ENCODE measurements around the gene ODF2L. TPM values are rescaled to one million over a fixed set of nuclear protein-coding genes. Genes with fewer than 3 reads are reported as not detected.

The ODF2L gene, protein sequence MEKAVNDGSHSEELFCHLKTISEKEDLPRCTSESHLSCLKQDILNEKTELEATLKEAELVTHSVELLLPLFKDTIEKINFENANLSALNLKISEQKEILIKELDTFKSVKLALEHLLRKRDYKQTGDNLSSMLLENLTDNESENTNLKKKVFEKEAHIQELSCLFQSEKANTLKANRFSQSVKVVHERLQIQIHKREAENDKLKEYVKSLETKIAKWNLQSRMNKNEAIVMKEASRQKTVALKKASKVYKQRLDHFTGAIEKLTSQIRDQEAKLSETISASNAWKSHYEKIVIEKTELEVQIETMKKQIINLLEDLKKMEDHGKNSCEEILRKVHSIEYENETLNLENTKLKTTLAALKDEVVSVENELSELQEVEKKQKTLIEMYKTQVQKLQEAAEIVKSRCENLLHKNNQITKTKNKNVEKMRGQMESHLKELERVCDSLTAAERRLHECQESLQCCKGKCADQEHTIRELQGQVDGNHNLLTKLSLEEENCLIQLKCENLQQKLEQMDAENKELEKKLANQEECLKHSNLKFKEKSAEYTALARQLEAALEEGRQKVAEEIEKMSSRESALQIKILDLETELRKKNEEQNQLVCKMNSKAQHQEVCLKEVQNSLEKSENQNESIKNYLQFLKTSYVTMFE
- total RNA-seq (1 to 10 TPM; 4.2 to 6.2 TPM), polyA plus RNA-seq (1 to 10 TPM; 3.0 to 6.5 TPM)

DNA sequence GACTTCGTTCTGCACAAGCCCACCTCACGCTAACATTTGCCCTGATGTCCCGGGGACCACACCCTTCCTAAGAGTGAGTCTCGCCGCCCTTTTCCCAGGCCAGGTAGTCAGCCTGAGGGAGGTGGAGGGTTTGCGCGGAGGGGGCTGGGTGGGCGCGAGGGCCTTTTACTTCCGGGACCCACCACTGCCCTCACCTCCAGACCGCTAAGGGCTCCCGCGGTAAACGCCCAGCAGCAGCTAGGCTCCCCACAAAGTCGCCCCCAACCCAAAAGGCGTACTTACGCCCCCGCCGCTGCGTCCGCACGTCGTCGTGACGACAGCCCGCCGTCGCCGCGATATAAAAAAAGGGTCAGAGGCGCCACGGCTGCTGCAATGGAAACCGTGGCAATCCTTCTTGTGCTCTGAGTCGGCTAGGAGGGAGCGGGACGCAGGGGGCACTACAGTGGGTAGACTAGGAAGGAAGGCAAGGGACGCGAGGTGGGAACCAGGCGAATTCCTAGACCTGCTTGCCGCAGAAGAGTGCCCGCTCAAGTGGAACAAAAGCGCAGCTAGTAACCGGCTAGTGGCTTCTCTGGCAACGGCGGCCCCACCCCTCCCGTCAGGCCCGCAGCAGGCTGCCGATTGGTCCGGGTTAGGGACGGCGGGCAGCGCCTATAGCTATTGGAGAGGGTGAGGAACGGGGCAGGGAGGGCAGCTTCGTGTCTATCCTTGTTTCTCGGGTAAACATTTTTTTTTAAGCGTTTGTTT, at the start of gene ODF2L:
Gene ODF2L, minus strand, starts transcription at position 573 of the 747 bp plus-strand sequence. CDS start 9,296 bp downstream, outside the sequence.
- Histone ChIP-seq H3K4me1 (ENCODE audit: control insufficient read depth in 4 of 4, insufficient read depth in 4 of 4, low read length in 3 of 4) (peaks cover 0 to 7% (median 5%) of the 10 kb centered on the region in 4 donors), H3K27ac (ENCODE audit: low read depth in 1 of 2, low read length in 2 of 2) (peak within 1 kb of the TSS; percentile 44 to 69), H3K4me3 (ENCODE audit: low read depth in 1 of 3, low read length in 3 of 3) (peak within 1 kb of the TSS; percentile 67 to 96 (median 74)), H3K9me3 (ENCODE audit: control insufficient read depth in 4 of 4, low read length in 3 of 4) (no peaks in the 10 kb centered on the region), H3K9ac (ENCODE audit: low read depth in 1 of 2, low read length in 2 of 2) (peak within 1 kb of the TSS; percentile 65 to 72), H3K36me3 (ENCODE audit: control insufficient read depth in 4 of 4, insufficient read depth in 3 of 4, low read depth in 1 of 4, low read length in 3 of 4) (no peaks in the 10 kb centered on the region), H3K27me3 (ENCODE audit: control insufficient read depth in 4 of 4, insufficient read depth in 4 of 4, low read length in 3 of 4) (peaks cover 0 to 3% (median 0%) of the 10 kb centered on the region in 4 donors)
- peak; percentile 87 for DNase-seq (ENCODE audit: low spot score)
- peak; percentile 46 for TF ChIP-seq SP1 (IDR thresholded peaks at IDR 0.05)
- peak in 1 of 2 donors; percentile 9 for TF ChIP-seq HNF4A (conservative IDR thresholded peaks at IDR 0.05)
- TF ChIP-seq, protein P1, sequence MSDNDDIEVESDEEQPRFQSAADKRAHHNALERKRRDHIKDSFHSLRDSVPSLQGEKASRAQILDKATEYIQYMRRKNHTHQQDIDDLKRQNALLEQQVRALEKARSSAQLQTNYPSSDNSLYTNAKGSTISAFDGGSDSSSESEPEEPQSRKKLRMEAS (IDR thresholded peaks at IDR 0.05) = no peak
- TF ChIP-seq YY1 (IDR thresholded peaks at IDR 0.05) = peak; percentile 59
- no peak for TF ChIP-seq TAF1 (conservative IDR thresholded peaks at IDR 0.05)
- under 1% methylated on average over 56 of the region's 56 CpGs for WGBS

DNA sequence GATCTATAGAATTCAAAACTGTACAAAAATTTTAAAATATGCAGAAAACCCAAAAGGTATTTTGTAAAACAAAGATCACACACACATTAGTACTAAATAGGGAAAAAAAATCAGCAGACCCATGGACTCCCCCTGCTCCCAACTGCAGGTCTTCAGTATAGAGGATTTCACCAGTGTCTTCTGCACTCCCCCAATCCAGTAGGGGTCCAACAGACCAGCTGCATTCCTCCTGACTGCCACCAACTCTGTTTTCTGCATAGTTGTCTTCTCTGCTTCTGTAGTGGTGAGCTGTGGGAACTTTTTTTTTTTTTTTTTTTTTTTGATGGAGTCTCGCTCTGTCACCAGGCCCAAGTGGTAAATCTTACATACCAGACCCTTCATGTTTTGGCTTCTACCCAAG, 49.8 kb upstream of the ODF2L start:
- Histone ChIP-seq H3K9me3 (ENCODE audit: control insufficient read depth in 4 of 4, low read length in 3 of 4) (no peaks in the 10 kb centered on the region), H3K4me3 (ENCODE audit: low read depth in 1 of 3, low read length in 3 of 3) (no peak overlapping the region), H3K27me3 (ENCODE audit: control insufficient read depth in 4 of 4, insufficient read depth in 4 of 4, low read length in 3 of 4) (no peaks in the 10 kb centered on the region), H3K9ac (ENCODE audit: low read depth in 1 of 2, low read length in 2 of 2) (no peak overlapping the region), H3K27ac (ENCODE audit: low read depth in 1 of 2, low read length in 2 of 2) (no peak overlapping the region), H3K36me3 (ENCODE audit: control insufficient read depth in 4 of 4, insufficient read depth in 3 of 4, low read depth in 1 of 4, low read length in 3 of 4) (no peaks in the 10 kb centered on the region), H3K4me1 (ENCODE audit: control insufficient read depth in 4 of 4, insufficient read depth in 4 of 4, low read length in 3 of 4) (no peaks in the 10 kb centered on the region)
- WGBS = 85% methylated on average over 1 of the region's 1 CpG
- TF ChIP-seq, protein P2, sequence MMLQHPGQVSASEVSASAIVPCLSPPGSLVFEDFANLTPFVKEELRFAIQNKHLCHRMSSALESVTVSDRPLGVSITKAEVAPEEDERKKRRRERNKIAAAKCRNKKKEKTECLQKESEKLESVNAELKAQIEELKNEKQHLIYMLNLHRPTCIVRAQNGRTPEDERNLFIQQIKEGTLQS (IDR thresholded peaks at IDR 0.05) = no peak
- no peak for DNase-seq (ENCODE audit: low spot score)

DNA sequence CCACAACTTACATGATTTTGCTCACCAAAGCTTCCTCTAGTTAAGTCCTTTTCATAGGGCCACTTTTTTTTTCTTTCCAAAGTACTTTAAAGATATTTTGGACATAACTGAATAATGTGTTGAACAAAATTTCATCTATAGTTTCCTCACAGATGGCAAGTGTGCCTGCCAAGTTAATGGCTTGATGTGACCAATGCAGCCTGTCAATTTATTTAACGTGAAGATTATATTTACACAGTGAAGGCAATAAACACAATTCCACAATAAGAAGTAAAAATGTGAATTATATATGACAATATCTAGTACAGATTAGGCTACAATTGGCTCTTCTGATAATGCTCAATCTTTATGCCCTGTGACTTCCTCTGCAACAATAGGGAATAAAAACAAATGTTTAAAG, 45.9 kb upstream of the ODF2L start:
- 48% methylated on average over 1 of the region's 1 CpG for WGBS
- TF ChIP-seq, protein P3, sequence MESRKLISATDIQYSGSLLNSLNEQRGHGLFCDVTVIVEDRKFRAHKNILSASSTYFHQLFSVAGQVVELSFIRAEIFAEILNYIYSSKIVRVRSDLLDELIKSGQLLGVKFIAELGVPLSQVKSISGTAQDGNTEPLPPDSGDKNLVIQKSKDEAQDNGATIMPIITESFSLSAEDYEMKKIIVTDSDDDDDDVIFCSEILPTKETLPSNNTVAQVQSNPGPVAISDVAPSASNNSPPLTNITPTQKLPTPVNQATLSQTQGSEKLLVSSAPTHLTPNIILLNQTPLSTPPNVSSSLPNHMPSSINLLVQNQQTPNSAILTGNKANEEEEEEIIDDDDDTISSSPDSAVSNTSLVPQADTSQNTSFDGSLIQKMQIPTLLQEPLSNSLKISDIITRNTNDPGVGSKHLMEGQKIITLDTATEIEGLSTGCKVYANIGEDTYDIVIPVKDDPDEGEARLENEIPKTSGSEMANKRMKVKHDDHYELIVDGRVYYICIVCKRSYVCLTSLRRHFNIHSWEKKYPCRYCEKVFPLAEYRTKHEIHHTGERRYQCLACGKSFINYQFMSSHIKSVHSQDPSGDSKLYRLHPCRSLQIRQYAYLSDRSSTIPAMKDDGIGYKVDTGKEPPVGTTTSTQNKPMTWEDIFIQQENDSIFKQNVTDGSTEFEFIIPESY (IDR thresholded peaks at IDR 0.05) = no peak
- TF ChIP-seq FOXA2 (IDR thresholded peaks at IDR 0.05) = no peak
- TF ChIP-seq HNF4A (conservative IDR thresholded peaks at IDR 0.05) = no peak
- TF ChIP-seq, protein P1 (IDR thresholded peaks at IDR 0.05) = no peak
- TF ChIP-seq NR2F2 (IDR thresholded peaks at IDR 0.05) = no peak
- TF ChIP-seq, protein P4, sequence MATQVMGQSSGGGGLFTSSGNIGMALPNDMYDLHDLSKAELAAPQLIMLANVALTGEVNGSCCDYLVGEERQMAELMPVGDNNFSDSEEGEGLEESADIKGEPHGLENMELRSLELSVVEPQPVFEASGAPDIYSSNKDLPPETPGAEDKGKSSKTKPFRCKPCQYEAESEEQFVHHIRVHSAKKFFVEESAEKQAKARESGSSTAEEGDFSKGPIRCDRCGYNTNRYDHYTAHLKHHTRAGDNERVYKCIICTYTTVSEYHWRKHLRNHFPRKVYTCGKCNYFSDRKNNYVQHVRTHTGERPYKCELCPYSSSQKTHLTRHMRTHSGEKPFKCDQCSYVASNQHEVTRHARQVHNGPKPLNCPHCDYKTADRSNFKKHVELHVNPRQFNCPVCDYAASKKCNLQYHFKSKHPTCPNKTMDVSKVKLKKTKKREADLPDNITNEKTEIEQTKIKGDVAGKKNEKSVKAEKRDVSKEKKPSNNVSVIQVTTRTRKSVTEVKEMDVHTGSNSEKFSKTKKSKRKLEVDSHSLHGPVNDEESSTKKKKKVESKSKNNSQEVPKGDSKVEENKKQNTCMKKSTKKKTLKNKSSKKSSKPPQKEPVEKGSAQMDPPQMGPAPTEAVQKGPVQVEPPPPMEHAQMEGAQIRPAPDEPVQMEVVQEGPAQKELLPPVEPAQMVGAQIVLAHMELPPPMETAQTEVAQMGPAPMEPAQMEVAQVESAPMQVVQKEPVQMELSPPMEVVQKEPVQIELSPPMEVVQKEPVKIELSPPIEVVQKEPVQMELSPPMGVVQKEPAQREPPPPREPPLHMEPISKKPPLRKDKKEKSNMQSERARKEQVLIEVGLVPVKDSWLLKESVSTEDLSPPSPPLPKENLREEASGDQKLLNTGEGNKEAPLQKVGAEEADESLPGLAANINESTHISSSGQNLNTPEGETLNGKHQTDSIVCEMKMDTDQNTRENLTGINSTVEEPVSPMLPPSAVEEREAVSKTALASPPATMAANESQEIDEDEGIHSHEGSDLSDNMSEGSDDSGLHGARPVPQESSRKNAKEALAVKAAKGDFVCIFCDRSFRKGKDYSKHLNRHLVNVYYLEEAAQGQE (IDR thresholded peaks at IDR 0.05) = no peak
- no peak for TF ChIP-seq GABPA (IDR thresholded peaks at IDR 0.05 in 1 of 2, conservative IDR thresholded peaks at IDR 0.05 in 1 of 2)
- no peak for TF ChIP-seq RXRA (IDR thresholded peaks at IDR 0.05)
- no peak for TF ChIP-seq RAD21 (IDR thresholded peaks at IDR 0.05)
- H3K36me3 ChIP-seq (ENCODE audit: control insufficient read depth in 4 of 4, insufficient read depth in 3 of 4, low read depth in 1 of 4, low read length in 3 of 4) = no peaks in the 10 kb centered on the region

More for the DNA sequence above, 45.9 kb upstream of the ODF2L start:
- Histone ChIP-seq H3K27ac (ENCODE audit: low read depth in 1 of 2, low read length in 2 of 2) (no peak overlapping the region), H3K27me3 (ENCODE audit: control insufficient read depth in 4 of 4, insufficient read depth in 4 of 4, low read length in 3 of 4) (peaks cover 0 to 3% (median 0%) of the 10 kb centered on the region in 4 donors), H3K4me3 (ENCODE audit: low read depth in 1 of 3, low read length in 3 of 3) (no peak overlapping the region), H3K9ac (ENCODE audit: low read depth in 1 of 2, low read length in 2 of 2) (no peak overlapping the region), H3K4me1 (ENCODE audit: control insufficient read depth in 4 of 4, insufficient read depth in 4 of 4, low read length in 3 of 4) (no peaks in the 10 kb centered on the region), H3K9me3 (ENCODE audit: control insufficient read depth in 4 of 4, low read length in 3 of 4) (no peaks in the 10 kb centered on the region)
- no peak for DNase-seq (ENCODE audit: low spot score)
